Left hindlimb (tissue), 1 donor: ENCODE results near the gene NPL.

Experiments used
- DNase-seq: peaks from one replicate; pipeline ENCODE4 v3.0.0-alpha.2; 2018

Gene NPL

GRCh38 chr1:182875889-182876288 is 86.3 kb downstream of the NPL start:
- DNase-seq = no peak

GRCh38 chr1:182877331-182877730 is 87.8 kb downstream of the NPL start:
- DNase-seq = no peak

GRCh38 chr1:182877842-182878241 is 88.3 kb downstream of the NPL start:
- no peak for DNase-seq
